ENCODE results near the gene POU2AF3. TPM values are rescaled to one million over a fixed set of nuclear protein-coding genes. Genes with fewer than 3 reads are reported as not detected.

Gene POU2AF3
- total RNA-seq, 1 experiment from 2014 or later: not detected

GRCh38 chr11:111310088-111310487 lies 11.7 kb downstream of the POU2AF3 start:
- Histone ChIP-seq H3K4me3 (replicated peaks in 1 of 2; ENCODE audit: low read depth in 1 of 2, low read length in 2 of 2) (no peak overlapping the region), H3K4me2 (ENCODE audit: low read length) (no peak overlapping the region), H2AFZ (ENCODE audit: low read depth, low read length, poor library complexity, severe bottlenecking) (no peak overlapping the region), H3K9ac (ENCODE audit: low read length) (no peak overlapping the region), H3K27ac (ENCODE audit: low read depth, low read length) (no peak overlapping the region), H3K4me1 (ENCODE audit: control insufficient read depth in 1 of 2, insufficient read depth in 2 of 2, low read length in 2 of 2) (no peaks in the 10 kb centered on the region; a peak in 1 of 4 replicates), H3K27me3 (ENCODE audit: insufficient read depth, low read length) (peaks cover 41% of the 10 kb centered on the region), H3K36me3 (ENCODE audit: control insufficient read depth in 1 of 2, insufficient read depth in 2 of 2, low read length in 2 of 2) (no peaks in the 10 kb centered on the region), H3K79me2 (ENCODE audit: insufficient read depth, low read length) (no peaks in the 10 kb centered on the region), H4K20me1 (ENCODE audit: insufficient read depth) (no peaks in the 10 kb centered on the region), H3K9me2 (ENCODE audit: insufficient read depth) (no peaks in the 10 kb centered on the region), H3K9me3 (ENCODE audit: control insufficient read depth in 1 of 2, insufficient read depth in 1 of 2, low read depth in 1 of 2, low read length in 2 of 2) (no peaks in the 10 kb centered on the region)
- ChIA-PET RAD21 (ENCODE audit: low non-redundant PET in 1 of 2, low total read pairs in 2 of 2, uncharacterized antibody in 2 of 2, unreplicated experiment in 2 of 2) (no interaction called here), POLR2A (no interaction called here), CTCF (interaction anchor here (2.8 kb wide), 1 partner anchor 113 kb away, joined by 6 read pairs; no protein-coding TSS in a partner anchor)
- BruUV-seq (replicated peaks): no TSS peak
- TF ChIP-seq TCF7L2 (IDR thresholded peaks at IDR 0.05; ENCODE audit: borderline replicate concordance, extremely low read depth, insufficient read depth, insufficient read length): no peak
- no peak for TF ChIP-seq FOSL1 (IDR thresholded peaks at IDR 0.05; ENCODE audit: low read depth)
- no peak for TF ChIP-seq SRF (IDR thresholded peaks at IDR 0.05; ENCODE audit: low read depth)
- TF ChIP-seq EZH2phosphoT487 (IDR thresholded peaks at IDR 0.05; ENCODE audit: borderline replicate concordance): no peak
- TF ChIP-seq ELF1 (IDR thresholded peaks at IDR 0.05; ENCODE audit: borderline replicate concordance, low read depth): no peak
- no peak for TF ChIP-seq ZBTB33 (IDR thresholded peaks at IDR 0.05; ENCODE audit: extremely low read depth, insufficient replicate concordance, low read length)
- no peak for TF ChIP-seq SP1 (IDR thresholded peaks at IDR 0.05; ENCODE audit: low read depth)
- TF ChIP-seq YY1 (IDR thresholded peaks at IDR 0.05; ENCODE audit: extremely low read depth, insufficient replicate concordance, low read depth, low read length): no peak
- no peak for TF ChIP-seq SIN3A (IDR thresholded peaks at IDR 0.05; ENCODE audit: low read depth)
- DNase-seq (ENCODE audit: low read depth, low spot score) (no peak), ATAC-seq (no peak)
- intact Hi-C loops (cut with micrococcal nuclease): no loop called here

Measured in HCT116 (cell line).